ENCODE data around the gene KSR2. TPM values are rescaled to one million over a fixed set of nuclear protein-coding genes. Genes with fewer than 3 reads are reported as not detected.

The KSR2 gene
- total and polyA plus RNA-seq, 9 donors = under 0.01 to 0.15 (median 0.08) TPM; not detected in 4

DNA sequence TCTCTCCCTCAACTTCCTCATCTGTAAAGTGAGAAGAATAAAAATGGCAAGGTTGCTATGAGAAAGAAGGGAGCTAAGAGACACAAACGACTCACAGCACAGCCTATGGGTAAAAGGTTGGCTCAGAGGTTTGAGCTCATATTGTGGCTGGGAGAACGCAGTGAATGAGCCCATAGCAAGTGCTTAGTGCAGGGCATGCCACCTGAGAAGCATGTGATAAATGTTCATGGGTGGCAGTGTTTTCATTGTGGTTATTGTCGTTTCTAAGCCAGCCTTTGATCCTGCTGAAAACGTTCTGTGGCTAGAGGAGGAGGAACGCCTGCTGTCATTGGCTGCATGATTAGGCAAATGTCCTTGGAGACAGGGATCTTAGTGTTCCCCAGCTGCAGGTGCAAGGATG, 150.4 kb downstream of the KSR2 start:
- DNase-seq = no peak
- Histone ChIP-seq H3K4me3 (no peak overlapping the region), H3K27ac (no peak overlapping the region), H3K9me3 (peaks cover 0 to 5% of the 10 kb centered on the region in 2 donors), H3K4me1 (ENCODE audit: insufficient read depth) (no peaks in the 10 kb centered on the region), H3K36me3 (no peaks in the 10 kb centered on the region), H3K27me3 (no peaks in the 10 kb centered on the region)
- WGBS, 3 donors = 25 to 35% (median 25%) methylated on average over 5 of the region's 5 CpGs
- TF ChIP-seq, protein P1, sequence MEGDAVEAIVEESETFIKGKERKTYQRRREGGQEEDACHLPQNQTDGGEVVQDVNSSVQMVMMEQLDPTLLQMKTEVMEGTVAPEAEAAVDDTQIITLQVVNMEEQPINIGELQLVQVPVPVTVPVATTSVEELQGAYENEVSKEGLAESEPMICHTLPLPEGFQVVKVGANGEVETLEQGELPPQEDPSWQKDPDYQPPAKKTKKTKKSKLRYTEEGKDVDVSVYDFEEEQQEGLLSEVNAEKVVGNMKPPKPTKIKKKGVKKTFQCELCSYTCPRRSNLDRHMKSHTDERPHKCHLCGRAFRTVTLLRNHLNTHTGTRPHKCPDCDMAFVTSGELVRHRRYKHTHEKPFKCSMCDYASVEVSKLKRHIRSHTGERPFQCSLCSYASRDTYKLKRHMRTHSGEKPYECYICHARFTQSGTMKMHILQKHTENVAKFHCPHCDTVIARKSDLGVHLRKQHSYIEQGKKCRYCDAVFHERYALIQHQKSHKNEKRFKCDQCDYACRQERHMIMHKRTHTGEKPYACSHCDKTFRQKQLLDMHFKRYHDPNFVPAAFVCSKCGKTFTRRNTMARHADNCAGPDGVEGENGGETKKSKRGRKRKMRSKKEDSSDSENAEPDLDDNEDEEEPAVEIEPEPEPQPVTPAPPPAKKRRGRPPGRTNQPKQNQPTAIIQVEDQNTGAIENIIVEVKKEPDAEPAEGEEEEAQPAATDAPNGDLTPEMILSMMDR (IDR thresholded peaks at IDR 0.05) = no peak
- TF ChIP-seq EP300 (IDR thresholded peaks at IDR 0.05) = no peak
- TF ChIP-seq POLR2A (IDR thresholded peaks at IDR 0.05) = no peak
- intact Hi-C loops (cut with DNase I) = no loop called here

DNA sequence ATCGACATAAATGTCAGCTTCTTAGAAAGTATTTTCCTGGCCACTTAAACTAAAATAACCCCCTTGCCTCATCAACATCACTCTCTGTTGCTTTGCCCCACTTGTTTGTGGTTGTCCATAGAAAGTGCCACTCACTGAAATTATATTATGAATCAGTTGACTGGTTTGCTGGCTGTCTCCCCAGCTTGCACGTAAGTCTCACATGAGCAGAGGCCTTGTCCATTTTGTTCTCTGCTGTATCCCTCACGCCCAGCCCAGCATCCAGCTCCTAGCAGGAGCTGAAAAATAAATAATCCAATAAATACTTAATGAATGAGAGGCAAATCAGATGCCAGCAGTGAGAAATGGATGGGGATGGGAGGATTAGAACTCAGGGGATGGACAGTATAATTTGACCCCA, 159.3 kb downstream of the KSR2 start:
- no peak for DNase-seq
- H3K4me1 ChIP-seq (ENCODE audit: insufficient read depth) = no peaks in the 10 kb centered on the region
- WGBS, 3 donors = 66 to 77% (median 72%) methylated on average over 3 of the region's 3 CpGs
- H3K27me3 ChIP-seq = no peaks in the 10 kb centered on the region
- no peak overlapping the region for H3K4me3 ChIP-seq
- no peaks in the 10 kb centered on the region for H3K9me3 ChIP-seq
- no peak for TF ChIP-seq EP300 (IDR thresholded peaks at IDR 0.05)
- no peak for TF ChIP-seq POLR2A (IDR thresholded peaks at IDR 0.05)
- H3K27ac ChIP-seq = no peak overlapping the region
- H3K36me3 ChIP-seq = no peaks in the 10 kb centered on the region
- intact Hi-C loops (cut with DNase I) = no loop called here

DNA sequence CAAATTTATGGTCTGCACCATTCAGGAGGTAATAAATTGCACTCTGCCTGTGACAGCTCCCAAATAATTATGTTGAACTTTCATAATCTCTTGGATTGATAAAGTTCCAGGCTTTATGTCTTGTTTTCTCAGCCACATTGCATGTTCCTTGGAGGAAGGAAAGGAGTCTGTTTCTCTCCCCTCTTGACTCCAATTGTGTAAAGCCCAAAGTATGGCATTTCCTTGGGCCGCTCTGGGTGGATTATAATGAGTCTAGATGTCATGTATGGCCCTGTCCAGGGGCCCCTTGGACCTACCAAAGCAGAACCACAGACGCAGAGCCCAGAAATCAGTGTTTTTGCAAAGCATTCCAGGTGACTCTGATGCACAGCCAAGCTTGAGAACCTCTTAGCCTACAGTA, 160.8 kb downstream of the KSR2 start:
- H3K27ac ChIP-seq = no peak overlapping the region
- H3K27me3 ChIP-seq = no peaks in the 10 kb centered on the region
- DNase-seq = no peak
- intact Hi-C loops (cut with DNase I) = no loop called here
- no peaks in the 10 kb centered on the region for H3K4me1 ChIP-seq (ENCODE audit: insufficient read depth)
- H3K36me3 ChIP-seq = no peaks in the 10 kb centered on the region
- H3K9me3 ChIP-seq = no peaks in the 10 kb centered on the region
- 3 to 9% (median 5%) methylated on average over 2 of the region's 2 CpGs for WGBS, 3 donors
- TF ChIP-seq POLR2A (IDR thresholded peaks at IDR 0.05) (no peak), EP300 (IDR thresholded peaks at IDR 0.05) (no peak)
- no peak overlapping the region for H3K4me3 ChIP-seq

DNA sequence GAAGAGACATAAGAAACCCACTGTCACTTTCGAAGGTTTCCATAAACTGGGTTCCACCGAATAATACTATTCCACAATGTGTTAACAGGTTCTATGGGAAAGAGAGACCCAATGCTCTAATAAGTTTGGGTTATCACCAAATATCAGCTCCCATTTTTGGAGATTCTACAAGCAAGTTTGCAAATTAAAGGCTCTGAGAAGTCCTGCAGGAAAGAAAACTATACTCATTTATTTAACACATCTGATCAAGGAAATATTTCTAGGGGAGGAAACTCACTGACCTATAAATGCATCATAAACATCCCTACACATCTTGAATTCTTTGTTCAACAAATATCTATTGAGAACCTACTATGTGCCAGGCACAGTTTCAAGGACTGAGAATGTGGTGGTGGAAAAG, 161.4 kb downstream of the KSR2 start:
- H3K9me3 ChIP-seq = no peaks in the 10 kb centered on the region
- no peak for DNase-seq
- H3K27ac ChIP-seq = no peak overlapping the region
- no peaks in the 10 kb centered on the region for H3K27me3 ChIP-seq
- no peaks in the 10 kb centered on the region for H3K4me1 ChIP-seq (ENCODE audit: insufficient read depth)
- intact Hi-C loops (cut with DNase I) = no loop called here
- H3K36me3 ChIP-seq = no peaks in the 10 kb centered on the region
- TF ChIP-seq, protein P1 (IDR thresholded peaks at IDR 0.05) = no peak
- TF ChIP-seq POLR2A (IDR thresholded peaks at IDR 0.05) (no peak), EP300 (IDR thresholded peaks at IDR 0.05) (no peak)
- 89 to 100% (median 92%) methylated on average over 2 of the region's 2 CpGs for WGBS, 3 donors
- no peak overlapping the region for H3K4me3 ChIP-seq

DNA sequence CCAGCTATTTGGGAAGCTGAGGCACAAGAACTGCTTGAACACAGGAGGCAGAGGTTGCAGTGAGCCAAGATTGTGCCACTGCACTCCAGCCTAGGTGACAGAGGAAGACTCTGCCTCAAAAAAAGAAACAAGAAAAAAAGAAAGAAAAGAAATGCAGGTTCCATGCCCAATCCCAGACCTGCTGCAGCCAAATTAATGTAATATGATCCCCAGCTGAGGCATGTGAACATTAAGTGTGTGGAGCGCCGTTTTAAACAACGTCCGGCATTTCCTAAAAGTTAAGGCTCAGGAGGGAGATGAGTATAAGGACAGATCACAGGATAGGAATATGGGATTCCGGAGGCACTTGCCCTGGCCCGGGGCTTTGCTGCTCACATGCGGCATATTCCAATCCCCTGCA, 162.9 kb downstream of the KSR2 start:
- Histone ChIP-seq H3K4me3 (no peak overlapping the region), H3K9me3 (no peaks in the 10 kb centered on the region), H3K27ac (no peak overlapping the region), H3K4me1 (ENCODE audit: insufficient read depth) (no peaks in the 10 kb centered on the region), H3K36me3 (no peaks in the 10 kb centered on the region), H3K27me3 (no peaks in the 10 kb centered on the region)
- TF ChIP-seq EP300 (IDR thresholded peaks at IDR 0.05) (no peak), POLR2A (IDR thresholded peaks at IDR 0.05) (no peak)
- TF ChIP-seq, protein P1 (IDR thresholded peaks at IDR 0.05) = no peak
- WGBS, 3 donors = 28 to 36% (median 34%) methylated on average over 7 of the region's 7 CpGs
- intact Hi-C loops (cut with DNase I) = no loop called here
- no peak for DNase-seq

Data from ovary (tissue), 9 donors.